Subcutaneous adipose tissue (tissue), 4 donors: Measurements from ENCODE around the gene MNX1. TPM values are rescaled to one million over a fixed set of nuclear protein-coding genes. Genes with fewer than 3 reads are reported as not detected.

ENCODE experiments used
- CTCF ChIP-seq: fragments of 450-650 bp; IDR thresholded peaks from one replicate; pipeline ENCODE4 v1.5.1; 2016; ENCODE audit warnings: low read depth, mild to moderate bottlenecking, control low read depth, antibody characterized with exemption, moderate library complexity
- total RNA-seq, 4 donors: library from RNA; depleted of rRNA; stranded (reverse); fragments of >200 nt; gene quantifications; one replicate each; pipeline ENCODE4 v1.1.0, GENCODE V29; 2016

Gene MNX1
- total RNA-seq, 4 donors from 2014 or later: 0.17 TPM; not detected in 3

GRCh38 chr7:157041004-157041403 is 30.5 kb upstream of the MNX1 start:
- no peak for TF ChIP-seq CTCF

- TF ChIP-seq CTCF: no peak
Observed at GRCh38 chr7:157037635-157038034, 27.2 kb upstream of the MNX1 start.

GRCh38 chr7:157037028-157037427 is 26.6 kb upstream of the MNX1 start:
- TF ChIP-seq CTCF: no peak

- TF ChIP-seq CTCF: no peak
Observed at GRCh38 chr7:157035979-157036378, 25.5 kb upstream of the MNX1 start.

GRCh38 chr7:157035302-157035701 is 24.8 kb upstream of the MNX1 start:
- TF ChIP-seq CTCF: no peak

GRCh38 chr7:157033483-157034473 is 23.3 kb upstream of the MNX1 start:
- no peak for TF ChIP-seq CTCF

- TF ChIP-seq CTCF: no peak
Observed at GRCh38 chr7:157032644-157033482, 22.4 kb upstream of the MNX1 start.
